ENCODE results near the gene PPIH. TPM values are rescaled to one million over a fixed set of nuclear protein-coding genes. Genes with fewer than 3 reads are reported as not detected.
"Not testable (repeated sequence)": the region's sequence is repeated elsewhere in the genome, so short reads cannot be mapped to it uniquely, and the experiment has no call there.

PPIH gene
- total RNA-seq, 1 experiment from 2014 or later: 75.7 TPM

GRCh38 chr1:42692911-42693310 lies 34.7 kb downstream of the PPIH start:
- DNase-seq: no peak
- Histone ChIP-seq H3K4me3 (ENCODE audit: insufficient read depth, low read depth, low read length) (no peak overlapping the region), H3K27me3 (ENCODE audit: control insufficient read depth, insufficient read depth, low read length) (no peaks in the 10 kb centered on the region), H3K36me3 (replicated peaks; ENCODE audit: control insufficient read depth, insufficient read depth, low read length) (peaks cover 20% of the 10 kb centered on the region)

GRCh38 chr1:42698081-42698813 lies 40.0 kb downstream of the PPIH start:
- DNase-seq: no peak
- Histone ChIP-seq H3K36me3 (replicated peaks; ENCODE audit: control insufficient read depth, insufficient read depth, low read length) (peaks cover 46% of the 10 kb centered on the region), H3K27me3 (ENCODE audit: control insufficient read depth, insufficient read depth, low read length) (no peaks in the 10 kb centered on the region), H3K4me3 (ENCODE audit: insufficient read depth, low read depth, low read length) (no peak overlapping the region)

- Histone ChIP-seq H3K27me3 (ENCODE audit: control insufficient read depth, insufficient read depth, low read length) (no peaks in the 10 kb centered on the region), H3K36me3 (replicated peaks; ENCODE audit: control insufficient read depth, insufficient read depth, low read length) (peaks cover 49% of the 10 kb centered on the region), H3K4me3 (ENCODE audit: insufficient read depth, low read depth, low read length) (no peak overlapping the region)
- DNase-seq: no peak
These were observed 41.8 kb downstream of the PPIH start for GRCh38 chr1:42700006-42700405.

DNA sequence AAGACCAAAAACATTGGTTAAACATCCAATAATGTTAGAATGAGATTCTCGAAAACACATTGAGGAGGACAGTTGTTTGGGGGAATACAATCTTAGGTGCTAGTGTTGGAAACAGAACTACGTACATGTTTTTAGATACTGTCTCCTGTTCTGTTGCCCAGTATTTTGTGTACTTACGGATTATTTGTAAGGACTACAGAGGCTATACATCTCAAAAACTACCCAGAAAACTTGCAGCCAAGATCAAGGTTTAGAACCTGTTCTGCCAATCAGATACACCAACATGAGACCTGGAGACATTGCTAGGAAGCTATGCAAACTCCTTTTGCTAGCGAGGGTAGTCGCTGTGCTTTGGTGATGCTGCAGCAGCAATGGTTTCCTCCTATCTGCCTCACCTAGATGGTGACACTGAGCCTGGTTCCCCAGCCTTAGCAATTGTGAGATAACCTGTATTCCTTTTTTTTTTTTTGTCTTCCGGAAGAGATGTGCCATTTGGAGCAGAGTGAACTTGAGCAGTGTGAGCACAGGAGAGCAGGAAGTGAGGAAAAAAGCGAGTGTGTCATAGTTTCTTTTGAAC lies 45.8 kb downstream of the PPIH start:
- DNase-seq: no peak
- Histone ChIP-seq H3K27me3 (ENCODE audit: control insufficient read depth, insufficient read depth, low read length) (no peaks in the 10 kb centered on the region), H3K36me3 (replicated peaks; ENCODE audit: control insufficient read depth, insufficient read depth, low read length) (peaks cover 30% of the 10 kb centered on the region)

GRCh38 chr1:42712808-42713207 lies 54.6 kb downstream of the PPIH start:
- not testable (repeated sequence) for H3K36me3 ChIP-seq (replicated peaks; ENCODE audit: control insufficient read depth, insufficient read depth, low read length); DNase-seq; H3K27me3 ChIP-seq (ENCODE audit: control insufficient read depth, insufficient read depth, low read length); H3K4me3 ChIP-seq (ENCODE audit: insufficient read depth, low read depth, low read length)

More for the DNA sequence above, 45.8 kb downstream of the PPIH start:
- H3K4me3 ChIP-seq (ENCODE audit: insufficient read depth, low read depth, low read length): no peak overlapping the region

- Histone ChIP-seq H3K36me3 (replicated peaks; ENCODE audit: control insufficient read depth, insufficient read depth, low read length) (no peaks in the 10 kb centered on the region; the same call in 1 of the 2 replicates), H3K27me3 (ENCODE audit: control insufficient read depth, insufficient read depth, low read length) (no peaks in the 10 kb centered on the region), H3K4me3 (ENCODE audit: insufficient read depth, low read depth, low read length) (no peak overlapping the region)
- DNase-seq: no peak
These were observed 55.1 kb downstream of the PPIH start for GRCh38 chr1:42713293-42713692.

GRCh38 chr1:42714441-42714840 lies 56.2 kb downstream of the PPIH start:
- not testable (repeated sequence) for H3K36me3 ChIP-seq (replicated peaks; ENCODE audit: control insufficient read depth, insufficient read depth, low read length); H3K4me3 ChIP-seq (ENCODE audit: insufficient read depth, low read depth, low read length); H3K27me3 ChIP-seq (ENCODE audit: control insufficient read depth, insufficient read depth, low read length); DNase-seq

DNA sequence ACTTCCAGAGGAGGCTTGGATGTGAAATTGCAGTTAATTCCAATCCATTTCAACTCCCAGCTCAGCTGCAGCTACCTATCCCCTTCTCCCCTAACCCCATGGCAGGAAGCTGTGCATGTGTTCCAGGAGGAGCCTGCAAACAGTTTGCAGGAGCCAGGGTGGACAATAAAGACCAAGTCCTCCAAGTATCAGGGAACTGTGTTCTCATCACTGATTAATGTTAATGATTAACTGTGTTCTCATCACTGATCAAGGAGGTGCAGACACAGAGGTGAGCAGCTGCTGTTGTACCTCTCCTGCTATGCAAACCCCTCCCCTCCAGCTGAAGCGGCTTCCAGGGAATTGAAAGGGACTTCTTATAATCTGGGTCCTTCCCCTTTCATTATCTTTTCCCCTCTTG lies 62.6 kb downstream of the PPIH start:
- Histone ChIP-seq H3K36me3 (replicated peaks; ENCODE audit: control insufficient read depth, insufficient read depth, low read length) (no peaks in the 10 kb centered on the region), H3K27me3 (ENCODE audit: control insufficient read depth, insufficient read depth, low read length) (no peaks in the 10 kb centered on the region), H3K4me3 (ENCODE audit: insufficient read depth, low read depth, low read length) (no peak overlapping the region)
- no peak for DNase-seq

- Histone ChIP-seq H3K36me3 (replicated peaks; ENCODE audit: control insufficient read depth, insufficient read depth, low read length) (no peaks in the 10 kb centered on the region), H3K4me3 (ENCODE audit: insufficient read depth, low read depth, low read length) (no peak overlapping the region), H3K27me3 (ENCODE audit: control insufficient read depth, insufficient read depth, low read length) (no peaks in the 10 kb centered on the region)
- no peak for DNase-seq
These were observed 63.7 kb downstream of the PPIH start for GRCh38 chr1:42721926-42722325.

- H3K4me3 ChIP-seq (ENCODE audit: insufficient read depth, low read depth, low read length); H3K27me3 ChIP-seq (ENCODE audit: control insufficient read depth, insufficient read depth, low read length); H3K36me3 ChIP-seq (replicated peaks; ENCODE audit: control insufficient read depth, insufficient read depth, low read length); DNase-seq: not testable (repeated sequence)
These were observed 64.2 kb downstream of the PPIH start for GRCh38 chr1:42722403-42722802.

GRCh38 chr1:42723511-42723910 lies 65.3 kb downstream of the PPIH start:
- Histone ChIP-seq H3K27me3 (ENCODE audit: control insufficient read depth, insufficient read depth, low read length) (no peaks in the 10 kb centered on the region), H3K4me3 (ENCODE audit: insufficient read depth, low read depth, low read length) (no peak overlapping the region), H3K36me3 (replicated peaks; ENCODE audit: control insufficient read depth, insufficient read depth, low read length) (no peaks in the 10 kb centered on the region)
- DNase-seq: no peak

- not testable (repeated sequence) for H3K27me3 ChIP-seq (ENCODE audit: control insufficient read depth, insufficient read depth, low read length); DNase-seq; H3K36me3 ChIP-seq (replicated peaks; ENCODE audit: control insufficient read depth, insufficient read depth, low read length); H3K4me3 ChIP-seq (ENCODE audit: insufficient read depth, low read depth, low read length)
These were observed 67.6 kb downstream of the PPIH start for GRCh38 chr1:42725820-42726219.

Other genes starting within 250 kb of the PPIH start
- gene ZMYND12, start 202.4 kb upstream of the PPIH start, total RNA-seq (2014; rRNA removed; shearing (Covaris generic)): 2.6 and 3.5 TPM in 2 replicates
- 67.6 and 83.1 TPM in 2 replicates for gene PPCS, start 201.9 kb upstream of the PPIH start, total RNA-seq (2014; rRNA removed; shearing (Covaris generic))
- 0.87 and 1.4 TPM in 2 replicates for gene CCDC30, start 195.1 kb upstream of the PPIH start, total RNA-seq (2014; rRNA removed; shearing (Covaris generic))
- gene YBX1, start 24.0 kb downstream of the PPIH start, total RNA-seq (2014; rRNA removed; shearing (Covaris generic)): 1,494 and 1,850 TPM in 2 replicates
- gene CLDN19, start 81.8 kb downstream of the PPIH start, total RNA-seq (2014; rRNA removed; shearing (Covaris generic)): 11.0 and 12.2 TPM in 2 replicates
- 139 and 148 TPM in 2 replicates for gene P3H1, start 108.6 kb downstream of the PPIH start, total RNA-seq (2014; rRNA removed; shearing (Covaris generic))
- gene C1orf50, start 108.8 kb downstream of the PPIH start, total RNA-seq (2014; rRNA removed; shearing (Covaris generic)): 6.2 and 8.2 TPM in 2 replicates
- 1.00 and 1.1 TPM in 2 replicates for gene TMEM269, start 126.6 kb downstream of the PPIH start, total RNA-seq (2014; rRNA removed; shearing (Covaris generic))
- gene ERMAP, start 158.7 kb downstream of the PPIH start, total RNA-seq (2014; rRNA removed; shearing (Covaris generic)): 4.6 and 5.0 TPM in 2 replicates
- 45.4 and 65.2 TPM in 2 replicates for gene SVBP, start 159.0 kb downstream of the PPIH start, total RNA-seq (2014; rRNA removed; shearing (Covaris generic))
- gene ZNF691, start 188.2 kb downstream of the PPIH start, total RNA-seq (2014; rRNA removed; shearing (Covaris generic)): 30.4 and 33.5 TPM in 2 replicates